Measurements from ENCODE around the gene MOGAT1. TPM values are rescaled to one million over a fixed set of nuclear protein-coding genes. Genes with fewer than 3 reads are reported as not detected.

Gene MOGAT1
- total RNA-seq, 1 experiment from 2014 or later: not detected

GRCh38 chr2:222739939-222740338 lies 68.5 kb downstream of the MOGAT1 start:
- H3K4me1 ChIP-seq (ENCODE audit: insufficient read depth, low read length): no peaks in the 10 kb centered on the region
- H4K5ac ChIP-seq (ENCODE audit: insufficient read length, low read depth, low read length): no peak overlapping the region
- Mint-ChIP-seq H3K27me3 (ENCODE audit: low read depth) (no peaks in the 10 kb centered on the region), H3K36me3 (ENCODE audit: insufficient read depth in 1 of 3, low read depth in 3 of 3) (peaks cover 2 to 9% (median 3%) of the 10 kb centered on the region in 3 experiments; a peak in 4 of 7 replicates), H3K4me1 (peaks cover 18 to 27% of the 10 kb centered on the region in 2 experiments), H3K4me3 (no peak overlapping the region), H3K27ac (peak overlapping the region in 1 of 3 experiments; percentile 68; a peak in 1 of 7 replicates), H3K9me3 (no peaks in the 10 kb centered on the region; a peak in 3 of 5 replicates)
- TF ChIP-seq, protein P1, sequence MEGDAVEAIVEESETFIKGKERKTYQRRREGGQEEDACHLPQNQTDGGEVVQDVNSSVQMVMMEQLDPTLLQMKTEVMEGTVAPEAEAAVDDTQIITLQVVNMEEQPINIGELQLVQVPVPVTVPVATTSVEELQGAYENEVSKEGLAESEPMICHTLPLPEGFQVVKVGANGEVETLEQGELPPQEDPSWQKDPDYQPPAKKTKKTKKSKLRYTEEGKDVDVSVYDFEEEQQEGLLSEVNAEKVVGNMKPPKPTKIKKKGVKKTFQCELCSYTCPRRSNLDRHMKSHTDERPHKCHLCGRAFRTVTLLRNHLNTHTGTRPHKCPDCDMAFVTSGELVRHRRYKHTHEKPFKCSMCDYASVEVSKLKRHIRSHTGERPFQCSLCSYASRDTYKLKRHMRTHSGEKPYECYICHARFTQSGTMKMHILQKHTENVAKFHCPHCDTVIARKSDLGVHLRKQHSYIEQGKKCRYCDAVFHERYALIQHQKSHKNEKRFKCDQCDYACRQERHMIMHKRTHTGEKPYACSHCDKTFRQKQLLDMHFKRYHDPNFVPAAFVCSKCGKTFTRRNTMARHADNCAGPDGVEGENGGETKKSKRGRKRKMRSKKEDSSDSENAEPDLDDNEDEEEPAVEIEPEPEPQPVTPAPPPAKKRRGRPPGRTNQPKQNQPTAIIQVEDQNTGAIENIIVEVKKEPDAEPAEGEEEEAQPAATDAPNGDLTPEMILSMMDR (conservative IDR thresholded peaks at IDR 0.05): no peak
- no peak overlapping the region for H3K9ac ChIP-seq (ENCODE audit: extremely low read depth, insufficient read length, low read length)
- H3K14ac ChIP-seq (ENCODE audit: insufficient read depth, low read length): no peak overlapping the region
- no peak overlapping the region for H2BK120ac ChIP-seq (ENCODE audit: low read depth, low read length, poor library complexity, severe bottlenecking)
- H3K27ac ChIP-seq (ENCODE audit: insufficient read length, low read depth, low read length): no peak overlapping the region
- no peak overlapping the region for H3K4ac ChIP-seq (ENCODE audit: low read depth, low read length)
- no peaks in the 10 kb centered on the region for H4K20me1 ChIP-seq (ENCODE audit: control insufficient read depth, insufficient read depth, insufficient read length)
- no peak overlapping the region for H2AK5ac ChIP-seq (ENCODE audit: insufficient read length, low read length)
- no peak overlapping the region for H4K8ac ChIP-seq (replicated peaks; ENCODE audit: insufficient read length, low read depth, low read length)
- H3K4me2 ChIP-seq (ENCODE audit: insufficient read depth, insufficient read length, low read length): no peak overlapping the region
- H3K79me1 ChIP-seq (ENCODE audit: insufficient read depth, low read depth, low read length, poor library complexity, severe bottlenecking): no peaks in the 10 kb centered on the region
- WGBS (ENCODE audit: extremely low coverage, insufficient read length, low lambda C conversion rate): no CpG with 5 or more reads among the region's 4 CpGs
- no peaks in the 10 kb centered on the region for H3K9me3 ChIP-seq (ENCODE audit: control insufficient read depth, low read depth, low read length)
- no peaks in the 10 kb centered on the region for H3K27me3 ChIP-seq (ENCODE audit: insufficient read depth, low read length)
- H2BK5ac ChIP-seq (ENCODE audit: insufficient read length, low read length): no peak overlapping the region
- no peak for DNase-seq
- H3K79me2 ChIP-seq (ENCODE audit: insufficient read depth, low read length): no peaks in the 10 kb centered on the region
- no peak overlapping the region for H2BK20ac ChIP-seq (ENCODE audit: low read depth, low read length, poor library complexity, severe bottlenecking)
- no peak overlapping the region for H3K23ac ChIP-seq (ENCODE audit: insufficient read length, low read depth, low read length)
- no peak overlapping the region for H2AFZ ChIP-seq (ENCODE audit: low read length)
- H4K91ac ChIP-seq (ENCODE audit: insufficient read length, low read depth, low read length): no peak overlapping the region
- no peak overlapping the region for H3K56ac ChIP-seq (ENCODE audit: insufficient read length, low read depth, low read length)
- no peak overlapping the region for H3K18ac ChIP-seq (ENCODE audit: insufficient read length, low read depth, low read length)
- no peak overlapping the region for H2BK12ac ChIP-seq (ENCODE audit: insufficient read length, low read depth, low read length)
- no peak overlapping the region for H2BK15ac ChIP-seq (ENCODE audit: low read depth, low read length)
- no peaks in the 10 kb centered on the region for H3K23me2 ChIP-seq (ENCODE audit: insufficient read length, low read depth, low read length, poor library complexity, severe bottlenecking)
- no peak overlapping the region for H3T11ph ChIP-seq (ENCODE audit: low read length)

Data from H9 (cell line).